ENCODE measurements around the gene GRIN1.
A peak's percentile ranks its signal among the peaks of the same experiment; 100 is the strongest.

GRIN1 gene

DNA sequence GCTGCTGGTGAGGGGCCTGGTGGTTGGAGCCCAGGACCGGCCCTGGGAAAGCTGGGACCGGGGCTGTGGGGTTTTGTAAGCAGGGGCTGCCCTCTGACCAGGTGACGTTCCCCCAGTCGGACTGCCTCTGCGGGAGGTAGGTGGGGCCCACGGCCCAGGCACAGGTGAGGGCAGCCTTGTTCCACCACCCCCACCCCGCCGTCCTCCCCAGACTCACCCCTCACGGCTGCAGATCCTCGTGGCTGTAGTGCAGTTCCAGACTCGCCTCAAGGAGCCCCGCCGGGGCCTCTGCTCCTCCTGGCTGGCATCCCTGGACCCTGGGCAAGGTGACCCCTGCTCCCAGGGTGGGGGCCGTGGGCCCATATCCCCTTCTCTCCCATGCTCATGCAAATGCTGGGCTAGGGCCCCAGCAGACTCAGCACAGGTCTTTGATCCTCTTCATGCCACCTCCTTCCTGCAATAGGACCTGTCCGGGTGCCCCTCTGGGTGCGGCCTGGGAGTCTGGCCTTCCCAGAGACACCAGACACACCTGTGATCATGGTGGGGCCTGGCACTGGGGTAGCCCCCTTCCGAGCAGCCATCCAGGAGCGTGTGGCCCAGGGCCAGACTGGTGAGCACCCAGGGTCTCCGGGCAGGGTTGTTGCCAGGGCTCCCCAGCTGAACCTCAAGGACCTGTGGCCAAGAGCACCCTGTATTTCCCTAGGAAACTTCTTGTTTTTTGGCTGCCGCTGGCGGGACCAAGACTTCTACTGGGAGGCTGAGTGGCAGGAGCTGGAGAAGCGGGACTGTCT, 76.4 kb downstream of the GRIN1 start:
- TF ChIP-seq, protein P1, sequence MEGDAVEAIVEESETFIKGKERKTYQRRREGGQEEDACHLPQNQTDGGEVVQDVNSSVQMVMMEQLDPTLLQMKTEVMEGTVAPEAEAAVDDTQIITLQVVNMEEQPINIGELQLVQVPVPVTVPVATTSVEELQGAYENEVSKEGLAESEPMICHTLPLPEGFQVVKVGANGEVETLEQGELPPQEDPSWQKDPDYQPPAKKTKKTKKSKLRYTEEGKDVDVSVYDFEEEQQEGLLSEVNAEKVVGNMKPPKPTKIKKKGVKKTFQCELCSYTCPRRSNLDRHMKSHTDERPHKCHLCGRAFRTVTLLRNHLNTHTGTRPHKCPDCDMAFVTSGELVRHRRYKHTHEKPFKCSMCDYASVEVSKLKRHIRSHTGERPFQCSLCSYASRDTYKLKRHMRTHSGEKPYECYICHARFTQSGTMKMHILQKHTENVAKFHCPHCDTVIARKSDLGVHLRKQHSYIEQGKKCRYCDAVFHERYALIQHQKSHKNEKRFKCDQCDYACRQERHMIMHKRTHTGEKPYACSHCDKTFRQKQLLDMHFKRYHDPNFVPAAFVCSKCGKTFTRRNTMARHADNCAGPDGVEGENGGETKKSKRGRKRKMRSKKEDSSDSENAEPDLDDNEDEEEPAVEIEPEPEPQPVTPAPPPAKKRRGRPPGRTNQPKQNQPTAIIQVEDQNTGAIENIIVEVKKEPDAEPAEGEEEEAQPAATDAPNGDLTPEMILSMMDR (conservative IDR thresholded peaks at IDR 0.05): no peak
- peak overlapping the region; percentile 97; the same call in 1 of the 2 replicates for H3K27ac ChIP-seq

- H3K27ac ChIP-seq: peak overlapping the region; percentile 97
- TF ChIP-seq, protein P1 (conservative IDR thresholded peaks at IDR 0.05): no peak
Measured at GRCh38 chr9:137216188-137216965, 77.4 kb downstream of the GRIN1 start.

DNA sequence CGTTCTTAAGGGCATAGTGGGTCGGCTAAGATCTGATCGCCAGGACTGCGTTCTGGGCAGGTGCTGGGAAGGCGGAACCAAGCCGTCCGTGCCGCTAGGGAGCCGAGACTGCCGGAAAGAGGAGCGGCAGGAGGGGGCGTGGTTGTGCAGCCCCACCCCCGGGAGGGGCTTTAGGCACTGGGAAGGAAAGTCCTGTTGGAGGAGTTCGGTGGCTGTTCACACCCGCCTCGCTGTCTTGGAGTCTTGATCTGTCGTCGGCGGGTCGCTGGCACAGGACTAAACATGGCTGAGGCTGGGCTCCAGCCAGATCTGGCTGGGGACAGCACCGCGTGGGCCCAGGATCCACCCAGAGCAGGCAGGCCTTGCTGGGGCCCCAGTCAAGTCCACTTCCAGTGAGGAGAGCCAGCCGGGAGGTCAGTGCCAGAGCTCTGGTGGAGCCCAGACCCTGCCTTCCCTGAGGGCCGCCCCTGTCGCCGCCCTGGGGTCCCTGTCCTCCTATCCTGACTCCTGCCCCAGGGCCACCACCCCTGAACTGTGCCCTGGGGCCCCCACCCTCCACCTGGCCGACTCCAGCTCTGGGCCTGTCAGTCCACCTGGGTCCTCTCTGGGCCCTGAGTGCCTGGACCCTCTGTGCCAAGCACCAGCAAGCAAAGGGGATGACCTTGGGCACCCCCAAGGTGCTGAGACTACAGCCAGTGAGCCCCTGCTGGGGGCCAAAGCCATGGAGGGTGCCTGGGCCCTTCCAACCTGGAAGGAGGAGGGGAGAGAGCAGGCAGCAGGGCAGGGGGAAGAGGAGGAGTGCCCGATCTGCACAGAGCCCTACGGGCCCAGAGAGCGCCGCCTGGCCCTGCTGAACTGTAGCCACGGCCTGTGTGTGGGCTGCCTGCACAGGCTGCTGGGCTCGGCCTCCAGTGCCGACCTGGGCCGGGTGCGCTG, 78.6 kb downstream of the GRIN1 start:
- TF ChIP-seq, protein P1 (conservative IDR thresholded peaks at IDR 0.05): no peak; the same call in 1 of the 2 replicates

DNA sequence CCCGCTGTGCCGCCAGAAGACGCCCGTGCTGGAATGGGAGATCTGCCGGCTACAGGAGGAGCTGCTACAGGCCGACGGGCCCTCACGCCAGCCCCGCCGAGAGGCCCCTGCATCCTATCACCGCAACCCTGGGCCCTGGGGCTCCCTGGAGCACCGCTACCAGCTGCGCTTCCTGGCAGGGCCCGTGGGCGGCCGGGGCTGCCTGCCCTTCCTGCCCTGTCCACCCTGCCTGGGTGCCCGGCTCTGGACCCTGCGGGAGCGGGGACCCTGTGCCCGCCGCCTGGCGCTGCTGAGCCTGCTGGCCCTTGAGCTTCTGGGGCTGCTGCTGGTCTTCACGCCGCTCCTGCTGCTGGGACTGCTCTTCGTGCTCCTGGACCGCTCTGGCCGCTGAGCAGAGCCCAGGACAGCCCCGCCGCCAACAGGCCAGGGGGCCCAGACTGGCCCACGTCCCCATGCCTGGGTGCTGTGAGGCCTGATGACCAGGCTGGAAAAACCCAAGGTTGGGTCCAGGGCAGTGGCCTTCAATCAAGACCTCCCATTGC, 79.3 kb downstream of the GRIN1 start:
- H3K27ac ChIP-seq: peak overlapping the region; percentile 97
- TF ChIP-seq, protein P1 (conservative IDR thresholded peaks at IDR 0.05): no peak

More for the DNA sequence above, 78.6 kb downstream of the GRIN1 start:
- peak overlapping the region; percentile 97 for H3K27ac ChIP-seq
